ENCODE data around the gene ZNF561.

DNA sequence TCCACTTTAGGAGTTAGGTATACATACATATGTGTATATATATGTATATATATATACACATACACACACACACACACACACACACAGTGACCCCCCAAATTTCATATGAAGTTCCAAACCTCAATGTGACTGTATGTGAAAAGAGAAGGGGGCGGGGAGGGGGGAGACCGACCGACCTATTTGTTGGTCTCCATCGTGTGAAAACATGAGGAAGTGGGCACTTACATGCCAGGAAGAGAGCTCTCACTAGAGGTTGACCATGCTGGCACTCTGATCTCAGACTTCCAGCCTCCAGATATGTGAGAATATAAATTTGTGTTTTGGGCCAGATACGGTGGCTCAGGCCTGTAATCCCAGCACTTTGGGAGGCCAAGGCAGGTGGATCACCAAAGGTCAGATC lies 29.3 kb upstream of the ZNF561 start:
- no peak for TF ChIP-seq CTCF (IDR thresholded peaks at IDR 0.05)
- TF ChIP-seq POLR2A (IDR thresholded peaks at IDR 0.05; ENCODE audit: low read depth) = no peak
- TF ChIP-seq EP300 (IDR thresholded peaks at IDR 0.05) = no peak
